HepG2 (cell line): ENCODE measurements around the gene MAGED4B. TPM values are rescaled to one million over a fixed set of nuclear protein-coding genes. Genes with fewer than 3 reads are reported as not detected.

Source experiments
- ATAC-seq: fragments of 200-7000 bp; cut with Tn5 transposase; 3 replicates; pipeline ENCODE4 v1.9.1; 2020; ENCODE audit warnings: mild to moderate bottlenecking, moderate library complexity
- BruUV-seq: library from RNA; stranded (reverse); fragments of 400-500 nt; replicated peaks from 2 replicates; lab custom pipeline; 2021; lab: Mats Ljungman, UMichigan
- CTCF ChIA-PET: fragments of 300-600 bp; formaldehyde crosslinking; extraction: SDS; loops from one replicate; lab custom pipeline; 2021; ENCODE audit warnings: low total read pairs, inconsistent platforms, low intra/inter-chr PET ratio; lab: Yijun Ruan, JAX
- POLR2A ChIA-PET: fragments of 350-600 bp; sonication (Branson Sonifier 250); formaldehyde crosslinking; loops from one replicate; lab custom pipeline; 2020; ENCODE audit warnings: antibody characterized with exemption, inconsistent platforms; lab: Yijun Ruan, JAX
- DNase-seq: peaks from one replicate; pipeline ENCODE4 v3.0.0-alpha.2; 2015; ENCODE audit warnings: low spot score
- FAIRE-seq: peaks from 3 replicates; lab custom pipeline; 2011; peaks lifted over from hg19 to GRCh38; lab: Jason Lieb, UNC
- H2AFZ ChIP-seq: one replicate; pipeline ENCODE4 v1.6.1; 2011; ENCODE audit warnings: low read length, inconsistent platforms
- H3K27ac ChIP-seq: fragments of 300-600 bp; 3 replicates; pipeline ENCODE4 v1.8.0; 2011; ENCODE audit warnings: mixed run types, mild to moderate bottlenecking, mixed read lengths, low read length, inconsistent platforms; ENCODE audit not compliant: insufficient read depth; ENCODE audit errors: extremely low read length
- H3K27me3 ChIP-seq, 2 experiments: fragments of 200-600 bp in 1 of 2; 2 replicates in 1 of 2; 3 replicates in 1 of 2; pipeline versions ENCODE4 v1.6.0 to v1.8.0; 2011; ENCODE audit warnings: low read length in 2 of 2, mild to moderate bottlenecking in 2 of 2, moderate library complexity in 2 of 2, inconsistent platforms in 1 of 2; ENCODE audit not compliant: insufficient read depth in 2 of 2, control insufficient read depth in 1 of 2
- H3K36me3 ChIP-seq, 2 experiments: fragments of 200-600 bp in 1 of 2; replicated peaks in 1 of 2; 2 replicates in 1 of 2; 3 replicates in 1 of 2; pipeline versions ENCODE4 v1.5.1 to v1.8.0; 2011; ENCODE audit warnings: low read length in 2 of 2, inconsistent platforms in 1 of 2; ENCODE audit not compliant: insufficient read depth in 2 of 2, control insufficient read depth in 1 of 2
- H3K4me1 ChIP-seq: 2 replicates; pipeline ENCODE4 v1.5.1; 2012; ENCODE audit warnings: low read length, inconsistent platforms; ENCODE audit not compliant: insufficient read depth
- H3K4me2 ChIP-seq: 2 replicates; pipeline ENCODE4 v1.6.0; 2011; ENCODE audit warnings: low read depth, low read length, inconsistent platforms
- H3K4me3 ChIP-seq, 3 experiments: fragments of 200-600 bp in 1 of 3; sonication (generic), shearing (Covaris generic) in 1 of 3; replicated peaks in 1 of 3; 2 replicates each; pipeline ENCODE4 v1.5.1; 2011 to 2016; ENCODE audit warnings: low read length in 3 of 3, inconsistent platforms in 2 of 3, low read depth in 2 of 3, mild to moderate bottlenecking in 2 of 3, control low read depth in 1 of 3, mixed read lengths in 1 of 3; ENCODE audit not compliant: insufficient read depth in 1 of 3
- H3K79me2 ChIP-seq: one replicate; pipeline ENCODE4 v1.6.1; 2011; ENCODE audit warnings: low read length, inconsistent platforms; ENCODE audit not compliant: insufficient read depth
- H3K9ac ChIP-seq: 2 replicates; pipeline ENCODE4 v1.6.0; 2011; ENCODE audit warnings: mild to moderate bottlenecking, low read depth, low read length, inconsistent platforms; ENCODE audit not compliant: insufficient read depth
- H3K9me3 ChIP-seq: 2 replicates; pipeline ENCODE4 v1.5.1; 2012; ENCODE audit warnings: mild to moderate bottlenecking, low read length
- H4K20me1 ChIP-seq: 2 replicates; pipeline ENCODE4 v1.6.0; 2011; ENCODE audit warnings: inconsistent platforms, mild to moderate bottlenecking, low read length, moderate library complexity; ENCODE audit not compliant: insufficient read depth
- AKNA ChIP-seq: sonication (generic); formaldehyde crosslinking; IDR thresholded peaks from 2 replicates; pipeline ENCODE4 v1.4.0; 2020; ENCODE audit warnings: missing genetic modification reagents, borderline replicate concordance
- ARID5B ChIP-seq: IDR thresholded peaks from 2 replicates; pipeline ENCODE4 v1.4.0; 2020; ENCODE audit warnings: mild to moderate bottlenecking, missing genetic modification reagents
- CBFB ChIP-seq: sonication (generic); formaldehyde crosslinking; IDR thresholded peaks from 2 replicates; pipeline ENCODE4 v1.4.0; 2020; ENCODE audit warnings: missing genetic modification reagents
- ETV6 ChIP-seq: sonication (generic); formaldehyde crosslinking; conservative IDR thresholded peaks from 2 replicates; pipeline ENCODE4 v1.4.0; 2020; ENCODE audit warnings: missing genetic modification reagents
- HMG20B ChIP-seq: conservative IDR thresholded peaks from 2 replicates; pipeline ENCODE4 v1.6.1; 2016; ENCODE audit warnings: missing genetic modification reagents, missing compliant biosample characterization
- MAFF ChIP-seq: IDR thresholded peaks from 2 replicates; pipeline ENCODE4 v1.6.1; 2011; ENCODE audit warnings: low read depth, low read length, improper control_type of control experiment
- RAD51 ChIP-seq: fragments of 450-650 bp; IDR thresholded peaks from 2 replicates; pipeline ENCODE4 v1.6.1; 2016; ENCODE audit warnings: borderline replicate concordance
- SMYD3 ChIP-seq: sonication (generic); formaldehyde crosslinking; IDR thresholded peaks from 2 replicates; pipeline ENCODE4 v1.8.1; 2023; ENCODE audit warnings: mild to moderate bottlenecking, missing genetic modification reagents
- SSRP1 ChIP-seq: IDR thresholded peaks from 2 replicates; pipeline ENCODE4 v1.6.1; 2016; ENCODE audit warnings: control low read depth
- ZKSCAN1 ChIP-seq: fragments of 150-350 bp; IDR thresholded peaks from 2 replicates; pipeline ENCODE4 v1.6.1; 2014; ENCODE audit warnings: low read length
- ZMYM3 ChIP-seq: sonication (generic); formaldehyde crosslinking; IDR thresholded peaks from 2 replicates; pipeline ENCODE4 v1.5.1; 2020; ENCODE audit warnings: mild to moderate bottlenecking, missing genetic modification reagents
- ZNF660 ChIP-seq: sonication (generic); formaldehyde crosslinking; IDR thresholded peaks from 2 replicates; pipeline ENCODE4 v1.5.1; 2020; ENCODE audit warnings: mild to moderate bottlenecking, low read depth, missing genetic modification reagents, borderline replicate concordance
- ZNF800 ChIP-seq: sonication (generic); formaldehyde crosslinking; IDR thresholded peaks from 2 replicates; pipeline ENCODE4 v1.4.0; 2020; ENCODE audit warnings: missing genetic modification reagents
- ZNF891 ChIP-seq: sonication (generic); formaldehyde crosslinking; IDR thresholded peaks from 2 replicates; pipeline ENCODE4 v1.5.0; 2020; ENCODE audit warnings: mild to moderate bottlenecking, missing genetic modification reagents
- WGBS: methylation state at CpG from one replicate; pipeline ENCODE4 v1.1.6; 2017; ENCODE audit warnings: low lambda C conversion rate; 5-methylcytosine and 5-hydroxymethylcytosine counted together
- in situ Hi-C: cut with HindIII; loops from 2 replicates; pipeline ENCODE4 v1.10.0; 2017; ENCODE audit warnings: low pct_unique_long_range_greater_than_20kb; ENCODE audit not compliant: extremely low pct_ligation_motif_present
- intact Hi-C: fragments of 100-400 bp; cut with micrococcal nuclease; formaldehyde crosslinking; loops from one replicate; pipeline ENCODE4 v1.10.0; 2022; ENCODE audit not compliant: unreplicated experiment
- polyA plus RNA-seq, 8 experiments: library from polyadenylated mRNA; depleted of rRNA in 3 of 8; stranded (reverse) in 7 of 8; unstranded in 1 of 8; fragments of >200 nt; fragmentation: Illumina TruSeq in 4 of 8; extraction: Trizol in 4 of 8; gene quantifications; 2 replicates each; pipeline versions ENCODE4 v1.2.1 to v1.2.3, GENCODE V29; 2011 to 2016; ENCODE audit warnings: low read depth in 4 of 8, missing spikeins in 1 of 8, mixed read lengths in 1 of 8; ENCODE audit not compliant: insufficient read depth in 1 of 8
- total RNA-seq, 5 experiments: library from RNA; depleted of rRNA; stranded (reverse); fragments of >200 nt; fragmentation: Illumina TruSeq; extraction: Trizol; gene quantifications; 2 replicates each; pipeline ENCODE4 v1.2.3, GENCODE V29; 2016; ENCODE audit warnings: low read depth in 1 of 5

The MAGED4B gene
- total and polyA plus RNA-seq, 2 of the 13 experiments (the other 11 are each of a cell fraction or from before 2014, with no cell fraction given), result 51.3 to 113 TPM

- FAIRE-seq, result no peak
- intact Hi-C loops, result no loop called here
- no peak overlapping the region for H3K27ac ChIP-seq
- TF ChIP-seq ARID5B (CRISPR knock-in tag) (no peak), HMG20B (CRISPR knock-in tag) (no peak), AKNA (CRISPR knock-in tag) (no peak), ZNF891 (CRISPR knock-in tag) (no peak), ZNF800 (CRISPR knock-in tag) (no peak), CBFB (CRISPR knock-in tag) (no peak), ZMYM3 (CRISPR knock-in tag) (no peak), RAD51 (no peak), MAFF (no peak), ZNF660 (CRISPR knock-in tag) (no peak), ZKSCAN1 (no peak), ETV6 (CRISPR knock-in tag) (no peak), SSRP1 (no peak), SMYD3 (CRISPR knock-in tag) (no peak)
These were observed 37.6 kb downstream of the MAGED4B start for GRCh38 chrX:52031371-52031770.

More at GRCh38 chrX:52031371-52031770, 37.6 kb downstream of the MAGED4B start:
- no peaks in the 10 kb centered on the region for H4K20me1 ChIP-seq
- no peaks in the 10 kb centered on the region for H3K9me3 ChIP-seq
- in situ Hi-C loops, result no loop called here
- H3K4me3 ChIP-seq, result no peak overlapping the region
- no TSS peak for BruUV-seq
- no peak overlapping the region for H3K9ac ChIP-seq
- ChIA-PET CTCF (no interaction called here), POLR2A (no interaction called here)
- H3K36me3 ChIP-seq, result no peaks in the 10 kb centered on the region
- no peak overlapping the region for H3K4me2 ChIP-seq
- no peaks in the 10 kb centered on the region for H3K79me2 ChIP-seq
- H3K27me3 ChIP-seq, result no peaks in the 10 kb centered on the region
- no peak overlapping the region for H2AFZ ChIP-seq
- DNase-seq, result no peak
- ATAC-seq, result no peak
- 0% methylated on average over 2 of the region's 2 CpGs for WGBS
- no peaks in the 10 kb centered on the region for H3K4me1 ChIP-seq
